ENCODE results near the gene BMP4. TPM values are rescaled to one million over a fixed set of nuclear protein-coding genes. Genes with fewer than 3 reads are reported as not detected.

The BMP4 gene
- total and polyA plus RNA-seq, 11 donors, result 3.1 to 18.4 (median 5.8) TPM

GRCh38 chr14:53915364-53916014 is 41.1 kb downstream of the BMP4 start:
- 59 to 69% (median 66%) methylated on average over 4 of the region's 4 CpGs for WGBS, 4 donors
- intact Hi-C loops (cut with DNase I), result no loop called here
- H3K36me3 ChIP-seq, result no peaks in the 10 kb centered on the region
- H3K27me3 ChIP-seq, result no peaks in the 10 kb centered on the region
- H3K4me3 ChIP-seq, result no peak overlapping the region
- H3K9me3 ChIP-seq, result no peaks in the 10 kb centered on the region
- no peaks in the 10 kb centered on the region for H3K4me1 ChIP-seq
- TF ChIP-seq, protein P1, sequence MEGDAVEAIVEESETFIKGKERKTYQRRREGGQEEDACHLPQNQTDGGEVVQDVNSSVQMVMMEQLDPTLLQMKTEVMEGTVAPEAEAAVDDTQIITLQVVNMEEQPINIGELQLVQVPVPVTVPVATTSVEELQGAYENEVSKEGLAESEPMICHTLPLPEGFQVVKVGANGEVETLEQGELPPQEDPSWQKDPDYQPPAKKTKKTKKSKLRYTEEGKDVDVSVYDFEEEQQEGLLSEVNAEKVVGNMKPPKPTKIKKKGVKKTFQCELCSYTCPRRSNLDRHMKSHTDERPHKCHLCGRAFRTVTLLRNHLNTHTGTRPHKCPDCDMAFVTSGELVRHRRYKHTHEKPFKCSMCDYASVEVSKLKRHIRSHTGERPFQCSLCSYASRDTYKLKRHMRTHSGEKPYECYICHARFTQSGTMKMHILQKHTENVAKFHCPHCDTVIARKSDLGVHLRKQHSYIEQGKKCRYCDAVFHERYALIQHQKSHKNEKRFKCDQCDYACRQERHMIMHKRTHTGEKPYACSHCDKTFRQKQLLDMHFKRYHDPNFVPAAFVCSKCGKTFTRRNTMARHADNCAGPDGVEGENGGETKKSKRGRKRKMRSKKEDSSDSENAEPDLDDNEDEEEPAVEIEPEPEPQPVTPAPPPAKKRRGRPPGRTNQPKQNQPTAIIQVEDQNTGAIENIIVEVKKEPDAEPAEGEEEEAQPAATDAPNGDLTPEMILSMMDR (IDR thresholded peaks at IDR 0.05), result peak in 1 of 12 donors; percentile 7
- TF ChIP-seq POLR2A (IDR thresholded peaks at IDR 0.05), result no peak
- H3K27ac ChIP-seq, result no peak overlapping the region
- ATAC-seq (peak in 1 of 4 donors; percentile 39), DNase-seq (no peak)

DNA sequence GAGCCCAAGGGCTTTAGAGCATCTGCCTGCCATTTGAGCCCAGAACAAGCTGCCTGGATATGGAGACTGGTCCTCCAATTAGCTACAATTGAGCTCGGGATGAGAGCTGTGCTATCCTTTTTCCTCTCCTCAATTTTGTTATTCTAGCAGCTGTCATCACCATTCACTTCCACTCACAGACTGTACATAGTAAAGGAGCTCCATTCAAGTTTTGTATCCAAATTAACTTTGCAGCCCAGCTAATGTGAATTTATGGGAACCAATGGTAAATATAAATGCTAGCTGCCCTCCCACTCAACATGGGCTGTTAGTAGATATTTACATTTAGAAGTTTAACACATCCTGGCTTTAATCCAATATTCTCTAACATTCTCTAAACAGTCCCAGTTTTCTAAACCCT is 44.6 kb downstream of the BMP4 start:
- intact Hi-C loops (cut with DNase I), result no loop called here
- TF ChIP-seq, protein P1 (IDR thresholded peaks at IDR 0.05), result no peak
- TF ChIP-seq POLR2A (IDR thresholded peaks at IDR 0.05), result no peak
- ATAC-seq (no peak), DNase-seq (no peak)
- Histone ChIP-seq H3K4me1 (no peaks in the 10 kb centered on the region), H3K36me3 (no peaks in the 10 kb centered on the region), H3K9me3 (peaks cover 0 to 3% (median 0%) of the 10 kb centered on the region in 12 donors), H3K4me3 (no peak overlapping the region), H3K27me3 (no peaks in the 10 kb centered on the region), H3K27ac (no peak overlapping the region)
- WGBS, 4 donors, result 29 to 38% (median 36%) methylated on average over 1 of the region's 1 CpG

DNA sequence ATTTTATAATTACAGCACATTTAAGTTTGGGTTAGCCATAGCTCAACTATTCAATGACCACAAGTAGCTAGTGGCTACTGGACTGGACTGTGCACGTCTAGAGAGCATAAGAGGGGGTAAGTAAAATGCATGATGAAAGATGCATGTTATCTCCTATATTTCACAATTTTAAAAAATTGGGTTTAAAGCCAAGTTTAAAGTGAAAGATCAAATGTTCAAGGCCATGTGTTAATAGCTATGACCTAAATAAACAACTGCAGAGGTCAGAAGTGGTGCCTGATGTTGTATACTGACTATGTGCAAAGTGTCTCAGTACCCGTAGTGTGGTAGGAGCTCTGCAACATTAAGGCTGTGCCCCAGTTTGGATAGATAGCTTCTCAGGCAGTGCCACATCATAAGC is 48.2 kb downstream of the BMP4 start:
- intact Hi-C loops (cut with DNase I), result no loop called here
- no peaks in the 10 kb centered on the region for H3K4me1 ChIP-seq
- H3K9me3 ChIP-seq, result peaks cover 0 to 26% (median 10%) of the 10 kb centered on the region in 12 donors
- H3K27ac ChIP-seq, result no peak overlapping the region
- DNase-seq (no peak), ATAC-seq (no peak)
- H3K27me3 ChIP-seq, result no peaks in the 10 kb centered on the region
- no peak for TF ChIP-seq POLR2A (IDR thresholded peaks at IDR 0.05)
- TF ChIP-seq, protein P1 (IDR thresholded peaks at IDR 0.05), result no peak
- no peak overlapping the region for H3K4me3 ChIP-seq
- 57 to 85% (median 59%) methylated on average over 2 of the region's 2 CpGs for WGBS, 4 donors
- no peaks in the 10 kb centered on the region for H3K36me3 ChIP-seq

- H3K36me3 ChIP-seq, result no peaks in the 10 kb centered on the region
- H3K4me3 ChIP-seq, result no peak overlapping the region
- ATAC-seq (no peak), DNase-seq (no peak)
- H3K27ac ChIP-seq, result no peak overlapping the region
- WGBS, 4 donors, result 96 to 100% (median 98%) methylated on average over 1 of the region's 1 CpG
- peaks cover 0 to 18% (median 0%) of the 10 kb centered on the region in 12 donors for H3K4me1 ChIP-seq
- peaks cover 0 to 26% (median 10%) of the 10 kb centered on the region in 12 donors for H3K9me3 ChIP-seq
- intact Hi-C loops (cut with DNase I), result no loop called here
- TF ChIP-seq, protein P1 (IDR thresholded peaks at IDR 0.05), result no peak
- TF ChIP-seq POLR2A (IDR thresholded peaks at IDR 0.05), result no peak
- H3K27me3 ChIP-seq, result no peaks in the 10 kb centered on the region
Measured at GRCh38 chr14:53902307-53902706, 54.3 kb downstream of the BMP4 start.
